H1 (cell line): ENCODE data around the gene ZFAND2B. TPM values are rescaled to one million over a fixed set of nuclear protein-coding genes. Genes with fewer than 3 reads are reported as not detected.
A peak's percentile ranks its signal among the peaks of the same experiment; 100 is the strongest.

Experiments
- CTCF ChIP-seq, 3 experiments: IDR thresholded peaks; 1 replicate in 2 of 3; 2 replicates in 1 of 3; pipeline versions ENCODE4 v1.5.1 to v1.6.1; 2011; ENCODE audit warnings: low read length in 3 of 3, mild to moderate bottlenecking in 3 of 3, inconsistent platforms in 2 of 3, low read depth in 1 of 3, moderate library complexity in 1 of 3; ENCODE audit not compliant: insufficient read depth in 1 of 3; ENCODE audit errors: control extremely low read depth in 1 of 3
- EGR1 ChIP-seq: IDR thresholded peaks from 2 replicates; pipeline ENCODE4 v1.6.1; 2011; ENCODE audit warnings: low read depth, low read length, borderline replicate concordance
- EZH2 ChIP-seq: fragments of 200-600 bp; sonication (generic); IDR thresholded peaks from 2 replicates; pipeline ENCODE4 v1.7.1; 2012; ENCODE audit warnings: low read depth, mild to moderate bottlenecking, moderate library complexity, low read length, inconsistent platforms; ENCODE audit not compliant: severe bottlenecking
- MAX ChIP-seq: IDR thresholded peaks from 2 replicates; pipeline ENCODE4 v1.6.1; 2012; ENCODE audit warnings: inconsistent platforms
- POLR2AphosphoS5 ChIP-seq: IDR thresholded peaks from 2 replicates; pipeline ENCODE4 v1.6.1; 2011; ENCODE audit warnings: low read depth, low read length
- SIRT6 ChIP-seq: IDR thresholded peaks from one replicate; pipeline ENCODE4 v1.7.1; 2012; ENCODE audit warnings: low read length, inconsistent platforms
- SP1 ChIP-seq: IDR thresholded peaks from 2 replicates; pipeline ENCODE4 v1.6.1; 2011; ENCODE audit warnings: low read depth, low read length
- TAF1 ChIP-seq: IDR thresholded peaks from 2 replicates; pipeline ENCODE4 v1.6.1; 2011; ENCODE audit warnings: mild to moderate bottlenecking, low read depth, low read length
- polyA plus RNA-seq, 7 experiments: library from polyadenylated mRNA; depleted of rRNA in 3 of 7; stranded (reverse) in 5 of 7; unstranded in 2 of 7; fragments of >200 nt in 5 of 7; fragments of 200-250 nt in 2 of 7; gene quantifications; 1 replicate in 5 of 7; 2 replicates in 1 of 7; 4 replicates in 1 of 7; pipeline versions ENCODE4 v1.2.1 to v1.2.3, GENCODE V29; 2011 to 2013; ENCODE audit warnings: missing spikeins in 2 of 7, mixed read lengths in 2 of 7
- total RNA-seq: library from RNA; stranded (reverse); fragmentation: NEBNext Ultra II Directional; extraction: Animal tissue kit (Norgen Biotek cat#: 25700); gene quantifications from 2 replicates; pipeline ENCODE4 v1.2.1, GENCODE V29; 2021

ZFAND2B gene
- total and polyA plus RNA-seq, 2 of the 8 experiments (the other 6 are each of a cell fraction or from before 2014, with no cell fraction given): 16.0 to 17.9 TPM

GRCh38 chr2:219177552-219178376 lies 28.8 kb upstream of the ZFAND2B start, which contains the start of gene RETREG2 (continued):
- TF ChIP-seq EZH2: no peak
- TF ChIP-seq CTCF (IDR thresholded peaks at IDR 0.05; ENCODE audit: control extremely low read depth in 1 of 3, insufficient read depth in 1 of 3, low read depth in 1 of 3, low read length in 3 of 3): peak; percentile 44 to 61 (median 53)
- no peak for TF ChIP-seq POLR2AphosphoS5
- TF ChIP-seq EGR1: no peak
- peak; percentile 66; the same call in 1 of the 2 replicates for TF ChIP-seq TAF1
- TF ChIP-seq SP1: no peak
- TF ChIP-seq MAX: peak; percentile 28; the same call in 1 of the 2 replicates
- no peak for TF ChIP-seq SIRT6
